Mucosa of descending colon (tissue), 3 donors: Measurements from ENCODE around the gene ADIPOQ. TPM values are rescaled to one million over a fixed set of nuclear protein-coding genes. Genes with fewer than 3 reads are reported as not detected.
"Not testable (repeated sequence)": the region's sequence is repeated elsewhere in the genome, so short reads cannot be mapped to it uniquely, and the experiment has no call there.

Experiments used
- ATAC-seq: fragments of 200-7000 bp; cut with Tn5 transposase; one replicate; pipeline ENCODE4 v1.9.1; 2020; ENCODE audit warnings: mild to moderate bottlenecking, moderate library complexity
- DNase-seq, 3 donors: peaks; one replicate each; pipeline ENCODE4 v3.0.0-alpha.2; 2020
- H3K36me3 ChIP-seq: fragments of 200-600 bp; one replicate; pipeline ENCODE4 v1.8.0; 2021; ENCODE audit warnings: low read depth, mild to moderate bottlenecking
- H3K4me1 ChIP-seq: fragments of 200-600 bp; one replicate; pipeline ENCODE4 v1.8.0; 2021; ENCODE audit warnings: low read depth, mild to moderate bottlenecking
- H3K4me3 ChIP-seq: fragments of 200-600 bp; one replicate; pipeline ENCODE4 v1.8.0; 2021; ENCODE audit warnings: mild to moderate bottlenecking
- H3K9me3 ChIP-seq: fragments of 200-600 bp; one replicate; pipeline ENCODE4 v1.8.0; 2021; ENCODE audit warnings: mild to moderate bottlenecking
- CTCF ChIP-seq: fragments of 200-600 bp; IDR thresholded peaks from one replicate; pipeline ENCODE4 v1.8.0; 2022; ENCODE audit warnings: antibody characterized with exemption, mild to moderate bottlenecking
- intact Hi-C, 2 donors: fragments of 100-400 bp; cut with DNase I in 1 of 2; cut with micrococcal nuclease in 1 of 2; formaldehyde crosslinking; loops; one replicate each; pipeline versions ENCODE4 v1.11.0 to v1.11.1; 2022; cut with DNase I, micrococcal nuclease
- long read RNA-seq, 2 donors: library from polyadenylated mRNA; unstranded; transcript quantifications; one replicate each; pipeline ENCODE4 v2.0.0, GENCODE V29; 2019 to 2021
- total RNA-seq, 3 donors: library from RNA; stranded (reverse); fragmentation: NEBNext Ultra II Directional in 2 of 3; extraction: Animal tissue kit (Norgen Biotek cat#: 25700) in 2 of 3; gene quantifications; one replicate each; pipeline versions ENCODE4 v1.2.1 to v1.2.4, GENCODE V29; 2021 to 2023
- donor health status: DM: no; HTN: no; CAD: no; lungs with moderate emphysema.
- donor health status: DM: no; HTN: no; CAD: no.
- donor health status: DM: no; HTN: yes; CAD: no.

The ADIPOQ gene
- 1 to 10 TPM in 2 of 3 donors, under 1 TPM in 1; 0.12 to 4.7 (median 1.3) TPM for total RNA-seq
- long read RNA-seq, donor 1, full-length matches to known transcripts: 9 of 9 reads
- long read RNA-seq, donor 1, partial matches to known transcripts: 0 of 9 reads
- long read RNA-seq, donor 1, other reads (novel, unspliced or antisense): 0 of 9 reads
- long read RNA-seq, donor 2: 0 reads

- ATAC-seq: no peak
- Histone ChIP-seq H3K36me3 (no peaks in the 10 kb centered on the region), H3K4me1 (no peaks in the 10 kb centered on the region), H3K4me3 (no peak within 1 kb of the TSS), H3K9me3 (no peaks in the 10 kb centered on the region)
- intact Hi-C loops: loop anchor here in 1 of 2 donors (10.0 kb wide), 1 partner anchor 322 kb away; no protein-coding TSS in a partner anchor
- DNase-seq: no peak
- no peak for TF ChIP-seq CTCF
These were observed at the start of gene ADIPOQ for GRCh38 chr3:186842426-186843038. Gene ADIPOQ, plus strand, starts transcription at chr3:186842710. Its CDS starts 10,349 bp downstream, at chr3:186853059.

- no peaks in the 10 kb centered on the region for H3K4me1 ChIP-seq
- intact Hi-C loops: no loop called here
- H3K4me3 ChIP-seq: no peak overlapping the region
- H3K36me3 ChIP-seq: no peaks in the 10 kb centered on the region
- no peaks in the 10 kb centered on the region for H3K9me3 ChIP-seq
- ATAC-seq: no peak
- no peak for DNase-seq
- TF ChIP-seq CTCF: no peak
These were observed 44.2 kb upstream of the ADIPOQ start for GRCh38 chr3:186798239-186798874.

GRCh38 chr3:186800285-186800684 lies 42.2 kb upstream of the ADIPOQ start:
- H3K4me3 ChIP-seq: no peak overlapping the region
- intact Hi-C loops: no loop called here
- ATAC-seq (no peak), DNase-seq (no peak)
- H3K36me3 ChIP-seq: no peaks in the 10 kb centered on the region
- peaks cover 3% of the 10 kb centered on the region for H3K4me1 ChIP-seq
- no peak for TF ChIP-seq CTCF
- H3K9me3 ChIP-seq: no peaks in the 10 kb centered on the region

GRCh38 chr3:186802701-186803100 lies 39.8 kb upstream of the ADIPOQ start:
- H3K36me3 ChIP-seq: no peaks in the 10 kb centered on the region
- no peaks in the 10 kb centered on the region for H3K9me3 ChIP-seq
- no peak overlapping the region for H3K4me3 ChIP-seq
- DNase-seq (no peak), ATAC-seq (no peak)
- peaks cover 18% of the 10 kb centered on the region for H3K4me1 ChIP-seq
- TF ChIP-seq CTCF: no peak
- intact Hi-C loops: no loop called here

- H3K4me3 ChIP-seq, H3K36me3 ChIP-seq, DNase-seq, intact Hi-C loops, H3K9me3 ChIP-seq, ATAC-seq: not testable (repeated sequence)
- peaks cover 18% of the 10 kb centered on the region for H3K4me1 ChIP-seq
These were observed 39.1 kb upstream of the ADIPOQ start for GRCh38 chr3:186803447-186803846.
